T-helper 1 cell (primary cell): ENCODE data around the gene MYO3B.
A peak's percentile ranks its signal among the peaks of the same experiment; 100 is the strongest.
"Not testable (repeated sequence)": the region's sequence is repeated elsewhere in the genome, so short reads cannot be mapped to it uniquely, and the experiment has no call there.

Experiments
- DNase-seq, 5 donors: peaks; one replicate each; pipeline ENCODE4 v3.0.0-alpha.2; 2012 to 2020

Gene MYO3B

DNA sequence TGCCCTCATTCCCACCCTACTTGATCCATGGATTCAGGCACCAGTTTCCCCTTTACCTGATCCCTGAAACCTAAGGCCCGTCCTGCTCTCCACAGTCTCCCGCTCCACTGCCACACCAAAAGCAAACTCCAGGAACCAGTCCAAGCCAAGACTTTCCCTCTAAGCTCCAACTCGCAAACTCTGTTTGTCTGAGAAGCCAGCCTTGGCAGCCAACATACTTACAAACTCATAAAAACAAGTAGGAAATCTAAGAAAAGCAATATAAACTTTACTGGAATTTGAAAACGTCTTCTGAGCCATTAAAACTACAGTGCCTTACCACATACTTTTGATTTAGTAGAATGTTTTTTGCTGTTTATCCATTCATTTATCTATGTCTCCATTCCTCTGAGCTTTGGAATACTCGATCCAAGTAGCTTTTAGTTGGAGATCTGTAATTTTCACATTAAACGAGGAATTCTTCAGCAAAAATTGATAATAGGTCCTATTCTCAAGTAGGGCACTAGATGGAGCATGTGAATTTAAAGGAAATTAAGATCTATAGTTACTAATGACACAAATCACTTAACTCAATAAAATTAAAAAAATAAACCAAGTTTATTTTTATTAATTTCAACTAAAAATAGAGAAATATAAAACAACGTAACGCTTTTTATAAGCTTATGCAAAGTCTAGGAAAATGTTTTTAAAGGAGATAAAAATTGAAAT, 199.7 kb downstream of the MYO3B start:
- DNase-seq, result no peak

DNA sequence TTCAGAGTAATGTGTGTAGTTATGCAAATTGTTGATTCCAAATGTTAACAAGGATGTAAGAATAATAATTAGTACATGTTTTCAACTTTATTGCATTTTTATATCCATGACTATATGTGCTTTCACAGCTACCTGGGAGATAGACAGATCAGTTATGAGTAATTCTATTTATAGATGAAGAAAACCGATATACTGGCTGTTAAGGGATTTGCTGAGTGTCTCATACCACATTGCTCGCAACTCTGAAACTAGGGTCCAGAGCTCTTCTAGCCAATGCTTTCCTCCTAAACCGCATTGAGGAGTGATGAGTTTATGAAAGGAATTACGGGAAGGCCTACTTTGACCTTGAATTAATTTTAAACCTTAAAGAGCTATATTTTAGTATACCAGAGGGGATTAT, 202.3 kb downstream of the MYO3B start:
- no peak for DNase-seq

DNA sequence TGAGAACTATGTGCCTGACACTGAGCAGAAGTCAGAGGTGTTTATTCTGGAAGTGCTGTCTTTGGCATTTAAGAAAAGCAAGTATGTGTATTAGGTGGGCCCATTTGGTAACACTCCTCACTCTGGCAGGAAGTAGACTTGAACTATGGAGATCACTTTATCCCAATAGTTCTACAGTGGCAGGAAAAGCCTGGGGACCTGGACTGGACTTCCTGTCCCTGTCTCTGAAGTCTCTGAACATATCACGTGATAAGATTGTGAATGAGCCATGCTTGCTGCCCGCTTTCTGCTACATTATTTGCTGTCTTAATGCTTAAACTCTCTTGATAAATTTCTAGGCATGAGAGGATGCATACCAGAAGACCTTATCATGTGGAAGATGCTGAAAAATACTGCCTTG, 203.7 kb downstream of the MYO3B start:
- no peak for DNase-seq

DNA sequence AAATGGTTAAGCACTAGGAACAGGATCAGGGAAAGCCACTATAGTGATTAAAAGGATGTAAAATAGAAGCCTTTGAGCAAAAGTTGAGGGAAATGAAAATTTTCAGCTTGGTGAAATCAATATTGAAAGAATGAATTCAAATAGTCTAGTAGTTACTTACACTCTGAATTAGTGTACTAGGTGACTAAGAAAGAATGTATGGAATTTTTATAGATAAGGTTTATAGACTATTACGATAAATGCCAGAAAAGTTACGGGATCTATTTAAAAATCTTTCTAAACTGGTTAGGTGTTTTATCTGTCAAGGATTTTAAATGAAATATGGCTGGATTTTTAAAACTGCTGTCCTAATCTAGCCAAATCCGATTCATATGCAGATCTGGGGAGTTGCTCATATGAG, 208.6 kb downstream of the MYO3B start:
- no peak for DNase-seq

DNA sequence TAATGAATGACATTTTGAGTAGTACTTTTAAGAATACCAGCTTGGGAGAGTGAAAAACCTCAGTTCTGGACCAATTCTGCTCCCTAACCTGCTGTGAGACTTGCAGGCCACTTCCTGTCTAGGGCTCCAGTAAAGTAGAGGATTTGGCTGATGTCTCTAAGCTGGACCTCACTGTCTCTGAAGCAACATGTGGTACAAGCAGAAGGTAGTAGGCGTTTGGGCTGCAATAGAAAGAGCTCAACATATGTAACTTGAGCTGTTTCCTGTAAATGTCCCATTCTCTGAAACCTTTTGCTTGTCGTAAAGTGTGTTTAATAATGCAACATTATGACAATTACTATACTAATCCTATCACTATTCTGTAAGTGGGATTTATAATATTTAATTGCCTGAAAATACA, 213.1 kb downstream of the MYO3B start:
- DNase-seq, result no peak

DNA sequence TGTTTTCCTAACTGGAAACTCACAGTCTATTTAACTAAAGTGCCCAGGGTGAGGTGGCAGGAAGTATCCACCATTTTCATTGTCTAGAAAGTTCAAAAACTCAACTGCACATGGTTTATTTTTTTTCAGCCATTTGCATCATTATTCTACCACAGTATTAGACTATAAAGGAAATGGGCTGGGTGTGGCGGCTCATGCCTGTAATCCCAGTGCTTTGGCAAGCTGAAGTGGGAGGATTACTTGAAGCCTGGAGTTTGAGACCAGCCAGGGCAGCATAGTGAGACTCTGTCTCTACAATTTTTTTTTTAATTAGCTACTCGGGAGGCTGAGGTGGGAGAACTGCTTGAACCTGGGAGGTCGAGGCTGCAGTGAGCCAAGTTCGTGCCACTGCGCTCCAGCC, 213.8 kb downstream of the MYO3B start:
- no peak for DNase-seq

DNA sequence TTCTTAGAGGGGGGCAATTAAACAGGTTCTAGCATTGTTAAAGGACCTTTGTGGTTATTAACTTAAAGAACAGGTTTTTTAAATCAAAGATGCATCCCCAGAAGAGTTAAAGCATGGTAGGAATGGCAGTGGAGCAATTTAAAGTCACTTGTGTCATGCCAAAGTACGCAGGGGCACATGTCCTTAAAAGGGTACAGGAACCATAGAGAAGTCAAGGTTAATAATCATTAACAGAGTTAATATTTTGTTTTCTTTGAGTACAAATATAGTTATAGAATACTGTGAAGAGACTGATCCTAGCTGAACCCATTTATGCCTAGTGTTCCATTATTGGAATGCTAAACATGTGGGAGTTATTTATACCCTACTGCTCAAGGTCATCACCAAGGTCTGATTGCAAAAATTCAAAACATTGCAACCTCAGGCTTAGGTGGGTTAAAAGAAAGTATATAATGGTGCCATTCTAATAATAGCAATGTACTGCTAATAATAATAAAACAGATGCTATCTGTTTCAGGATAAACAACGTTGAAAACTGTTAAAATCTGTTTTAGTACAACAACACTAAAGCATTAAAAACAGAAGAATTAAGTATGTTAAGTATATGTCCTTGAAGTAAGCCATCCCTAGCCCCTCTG, 216.0 kb downstream of the MYO3B start:
- no peak for DNase-seq

DNA sequence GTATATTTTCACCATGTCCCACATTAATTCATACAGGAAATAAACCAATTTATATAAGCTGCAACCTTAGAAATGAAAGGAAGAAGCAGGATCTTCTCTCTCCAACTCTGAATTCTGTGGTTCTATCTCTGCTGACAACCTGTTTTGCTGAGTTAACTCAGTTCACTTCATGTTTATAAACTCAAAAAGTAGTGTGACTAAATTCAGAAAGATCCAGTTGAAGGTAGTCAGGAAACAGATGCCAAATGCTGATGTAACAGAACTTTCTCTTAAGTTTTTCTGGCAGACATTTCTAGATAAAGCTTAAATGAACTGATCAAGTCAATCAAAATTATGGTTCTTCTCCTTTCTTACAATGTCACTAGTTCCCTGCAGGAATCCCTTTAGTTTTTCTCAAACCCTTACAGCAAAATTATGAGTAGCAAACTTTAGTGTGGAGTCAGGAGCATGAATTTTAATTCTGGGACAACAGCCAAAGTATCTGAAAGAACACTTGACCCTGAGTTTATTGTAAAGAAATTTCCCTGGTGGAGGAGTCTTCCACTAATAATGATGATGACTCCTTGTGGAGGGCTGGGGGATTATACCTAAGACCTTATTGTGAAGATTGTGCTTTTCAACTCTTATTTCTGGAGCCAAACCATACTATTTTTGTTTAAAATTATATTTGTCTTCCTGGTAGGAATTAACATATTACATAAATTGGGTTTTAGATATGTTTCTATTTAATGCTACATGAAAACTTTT, 216.9 kb downstream of the MYO3B start:
- DNase-seq, result no peak

DNA sequence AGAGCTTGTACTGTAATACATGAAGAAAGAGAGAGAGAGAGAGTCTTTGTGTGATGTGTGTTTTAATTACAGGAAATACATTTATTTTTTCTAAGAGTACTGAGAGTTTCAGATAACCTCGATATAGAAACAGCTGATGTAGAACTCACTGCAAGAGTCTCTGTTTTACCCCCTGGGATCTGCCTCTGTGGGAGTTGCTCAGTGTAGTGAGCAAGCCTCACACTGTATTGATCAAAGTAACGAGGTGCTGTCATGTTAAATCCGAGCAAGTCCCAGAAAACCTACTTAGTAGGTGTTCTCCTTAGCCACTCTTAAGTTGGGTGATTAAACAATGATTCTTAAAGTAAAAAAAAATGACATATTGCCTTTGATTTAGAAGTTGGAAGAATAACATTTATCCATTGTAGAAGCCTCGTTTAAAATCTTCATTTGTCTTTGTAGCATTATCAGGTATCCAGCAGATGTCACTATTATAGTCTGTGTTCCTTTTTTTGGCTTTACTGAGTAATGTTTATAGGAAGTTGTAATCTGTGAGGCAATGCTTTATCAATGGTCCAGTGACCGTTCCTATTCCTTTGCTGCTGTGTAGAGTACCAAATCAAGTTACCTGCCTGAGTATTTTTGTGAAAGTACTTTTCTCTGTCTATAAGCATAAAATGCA, 219.0 kb downstream of the MYO3B start:
- no peak for DNase-seq

DNA sequence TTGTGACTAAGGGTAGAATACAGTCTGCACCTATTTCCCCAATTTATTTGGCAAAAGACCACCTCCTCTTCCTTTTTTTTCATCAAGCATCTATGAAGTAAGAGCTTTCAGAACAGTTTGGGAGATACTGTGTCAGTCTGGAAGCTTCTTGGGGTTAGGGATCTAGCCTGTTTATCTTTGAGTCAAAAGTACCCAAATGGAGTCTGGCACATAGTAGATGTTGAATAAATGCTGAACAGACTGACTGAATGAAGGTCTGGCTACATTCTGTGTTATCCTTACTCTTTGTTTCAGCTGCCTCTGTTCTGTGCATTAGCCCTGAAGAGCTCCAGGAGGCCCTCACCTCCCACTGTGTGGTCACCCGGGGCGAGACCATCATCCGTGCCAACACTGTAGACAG, 223.2 kb downstream of the MYO3B start:
- no peak for DNase-seq

DNA sequence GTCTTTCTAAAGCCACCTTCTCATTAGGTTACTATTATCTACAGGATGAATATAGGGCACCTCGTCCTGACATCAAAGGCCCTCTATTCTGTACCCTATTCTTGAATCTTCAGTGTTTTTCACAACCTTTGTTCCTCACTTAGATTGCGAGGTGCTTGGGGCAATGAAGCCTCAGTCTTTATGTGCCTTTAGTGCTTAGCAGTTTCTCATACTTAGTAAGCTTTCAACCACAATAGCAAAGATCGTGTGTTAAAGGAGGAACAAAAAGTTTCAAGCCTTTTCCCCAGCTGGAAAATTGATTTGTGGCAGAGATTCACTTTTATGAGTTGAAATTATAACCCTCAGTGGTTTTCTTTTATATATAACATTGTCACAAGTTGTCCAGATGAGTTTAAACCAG, 226.9 kb downstream of the MYO3B start:
- DNase-seq, result no peak

DNA sequence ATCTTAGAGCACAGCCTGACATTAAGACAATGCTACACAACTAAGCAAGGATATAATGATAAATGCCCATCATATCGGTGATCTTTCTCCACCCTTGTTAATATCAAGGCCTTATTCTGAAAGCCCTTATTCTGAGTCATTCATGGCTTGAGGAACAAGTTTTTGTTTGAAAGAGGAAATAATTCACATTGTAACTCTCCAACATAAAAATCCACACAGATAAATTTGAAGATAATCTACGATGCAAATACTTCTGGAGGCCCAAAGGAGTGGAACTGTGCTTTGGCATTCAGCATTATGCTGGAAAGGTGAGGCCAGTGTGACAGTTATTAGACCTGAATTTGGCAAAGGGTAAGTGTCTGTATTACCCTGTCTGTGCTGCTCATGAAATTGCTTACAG, 227.4 kb downstream of the MYO3B start:
- DNase-seq, result no peak

DNA sequence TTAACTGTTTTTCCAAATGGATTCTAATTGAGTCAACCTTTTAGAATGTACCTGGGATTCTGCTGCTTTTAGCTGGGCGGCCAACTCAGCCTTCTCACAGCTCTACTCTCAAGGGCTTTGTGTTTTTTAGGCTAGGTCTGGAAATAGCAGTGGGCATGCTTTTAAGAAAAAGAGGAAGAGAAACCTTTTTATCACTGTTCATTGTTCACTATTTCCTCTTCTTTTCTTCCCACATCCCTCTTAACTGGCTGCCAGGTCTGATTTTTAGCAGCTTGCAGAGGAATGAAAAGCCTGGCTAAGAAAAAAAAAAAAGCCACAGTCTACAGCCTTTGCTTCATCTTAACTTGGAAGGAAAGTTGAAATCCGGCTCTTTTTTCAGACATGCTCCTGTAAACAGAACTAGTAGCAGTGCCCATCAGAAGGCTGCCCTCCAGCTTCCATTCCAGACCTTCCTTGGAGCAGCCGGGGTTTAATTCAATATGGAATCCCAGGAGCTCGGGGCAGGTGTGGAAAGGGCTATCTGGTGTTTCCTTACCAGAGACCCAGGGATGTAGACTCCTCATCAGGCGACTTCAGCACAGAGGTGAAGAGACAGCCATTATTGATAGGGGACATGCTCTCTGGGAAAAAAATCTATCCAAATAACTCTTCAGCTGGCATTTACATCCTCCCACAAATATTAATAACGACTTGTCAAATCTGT, 230.7 kb downstream of the MYO3B start:
- DNase-seq, result no peak

DNA sequence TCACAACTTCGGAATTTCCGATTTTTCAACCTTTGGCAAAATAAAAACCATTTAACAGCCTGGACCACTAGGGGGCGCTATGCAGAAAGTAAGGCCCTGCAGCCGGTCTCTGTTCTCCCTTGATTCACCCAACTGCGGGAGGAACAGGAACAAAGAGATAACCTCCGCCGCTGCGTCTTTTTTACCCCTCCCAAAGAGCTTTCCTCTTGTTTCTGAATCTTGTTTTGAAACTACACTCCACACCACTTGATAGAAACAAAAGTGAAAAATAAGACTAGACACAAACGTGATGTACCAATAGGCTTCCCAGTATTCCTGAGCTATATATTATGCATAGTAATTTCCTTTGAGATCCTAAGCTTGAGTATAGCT, 231.2 kb downstream of the MYO3B start:
- DNase-seq, result peak; percentile 29 to 76 (median 58)

DNA sequence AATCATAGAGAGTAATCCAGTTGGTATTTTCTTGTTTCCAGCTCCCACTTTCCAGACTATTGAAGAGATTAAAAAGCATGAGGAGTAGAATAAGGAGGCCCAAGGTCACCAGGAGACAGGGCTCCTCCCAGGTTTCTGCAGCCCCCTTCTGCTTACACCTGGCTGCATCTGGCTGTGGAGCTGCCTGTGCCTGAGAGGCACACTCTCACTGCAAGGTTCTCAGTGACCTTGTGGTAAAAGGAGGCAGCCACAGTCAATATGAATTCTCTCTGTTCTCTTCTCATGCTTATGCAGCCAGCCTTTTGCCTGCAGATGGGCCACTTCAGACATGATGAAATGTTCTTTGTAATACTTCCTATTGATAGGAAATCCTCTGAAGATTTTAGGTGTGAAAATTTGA, 233.7 kb downstream of the MYO3B start:
- peak in 1 of 5 donors; percentile 14 for DNase-seq

DNA sequence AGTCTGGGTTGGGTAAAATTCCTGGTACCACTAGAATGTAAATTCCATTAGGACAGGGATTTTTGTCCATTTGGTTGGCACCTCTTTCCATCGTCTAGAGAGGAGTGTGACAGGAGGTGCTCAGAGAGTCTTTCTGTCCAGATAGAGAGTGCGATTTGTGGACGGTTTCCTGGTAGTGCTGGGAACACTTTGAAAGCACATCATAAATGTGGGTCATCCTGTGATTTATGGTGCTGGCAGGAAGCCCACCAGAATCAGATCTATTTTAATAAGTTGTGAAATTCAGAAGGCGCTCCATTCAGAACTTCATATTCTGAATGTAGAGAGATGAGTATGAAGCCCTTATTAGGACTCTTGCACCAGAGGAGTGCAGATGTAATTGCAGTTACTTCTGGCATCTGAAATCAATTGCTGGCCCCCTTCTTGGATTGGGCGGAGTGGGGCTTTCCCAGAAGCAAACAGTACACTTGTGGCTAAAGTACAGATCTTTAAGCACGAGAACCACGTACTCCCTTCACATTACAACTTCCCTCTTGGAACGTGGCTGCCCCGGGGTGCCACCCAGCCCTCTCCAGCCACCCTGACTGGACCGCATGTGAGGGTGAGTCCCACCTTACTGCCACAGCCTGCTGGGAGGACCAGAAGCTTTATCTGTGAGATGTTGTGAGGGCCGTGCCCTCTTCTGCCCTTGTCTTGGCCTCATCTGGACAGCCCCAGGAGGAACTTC, 243.2 kb downstream of the MYO3B start:
- DNase-seq, result no peak

DNA sequence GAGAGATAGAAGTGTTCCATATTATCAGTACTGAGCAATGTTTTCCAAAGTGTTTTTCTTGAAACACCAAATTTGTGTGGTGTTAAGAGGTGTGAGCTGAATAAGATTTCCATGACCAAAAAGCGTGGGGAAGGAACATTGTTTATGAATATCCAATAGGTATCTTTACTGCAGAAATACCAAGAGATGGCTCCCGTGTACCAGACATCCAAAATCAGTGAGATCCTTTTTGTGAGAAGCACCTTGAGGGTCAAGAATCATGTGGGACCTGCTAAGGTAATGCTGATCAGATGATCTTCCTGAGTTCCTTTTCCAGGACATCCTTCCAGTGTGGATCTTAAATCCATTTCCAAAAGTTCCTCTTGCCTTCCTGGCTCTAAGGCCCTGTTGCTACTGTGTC, 246.0 kb downstream of the MYO3B start:
- DNase-seq, result no peak

DNA sequence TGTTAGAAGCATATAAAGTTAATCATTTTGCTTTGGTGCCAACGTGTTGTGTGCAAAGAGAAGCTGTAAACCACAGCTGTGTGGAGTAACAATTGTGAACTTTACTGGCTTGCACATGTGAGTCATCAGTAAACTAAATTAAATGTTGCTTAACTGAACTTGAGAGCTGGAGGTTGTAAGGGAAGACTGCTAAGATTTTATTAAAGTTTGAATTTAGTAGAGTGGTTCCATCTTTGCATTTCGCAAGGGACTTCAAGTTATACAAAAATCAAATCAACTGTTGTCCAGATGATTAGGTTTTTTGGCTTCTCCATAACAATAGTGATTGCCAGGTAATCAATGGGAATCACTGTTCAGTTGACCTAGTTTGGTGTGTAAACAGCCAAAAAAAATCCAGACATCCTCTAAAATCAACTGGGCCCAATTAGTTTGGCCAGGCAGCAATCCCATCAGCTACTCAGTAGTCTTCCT, 247.4 kb downstream of the MYO3B start:
- no peak for DNase-seq

DNA sequence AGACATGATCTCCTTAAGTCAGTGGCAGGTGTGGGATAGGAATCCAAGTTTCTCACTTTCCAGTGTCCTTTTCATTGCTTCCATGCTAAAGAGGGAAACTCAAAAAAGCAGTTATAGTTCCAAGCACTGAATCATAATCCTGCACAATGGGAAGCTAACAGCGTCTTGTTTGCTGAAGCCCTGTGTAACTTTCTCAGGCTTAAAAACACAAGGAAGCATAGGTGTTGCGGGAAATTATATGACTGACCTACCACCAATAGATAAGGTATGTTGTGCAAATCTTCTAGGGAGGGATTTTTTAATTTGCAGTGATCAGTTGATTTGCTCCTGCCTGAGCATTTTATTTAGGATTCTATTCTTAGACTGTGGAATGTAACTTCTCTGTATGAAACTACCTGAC, 250.9 kb downstream of the MYO3B start:
- no peak for DNase-seq

DNA sequence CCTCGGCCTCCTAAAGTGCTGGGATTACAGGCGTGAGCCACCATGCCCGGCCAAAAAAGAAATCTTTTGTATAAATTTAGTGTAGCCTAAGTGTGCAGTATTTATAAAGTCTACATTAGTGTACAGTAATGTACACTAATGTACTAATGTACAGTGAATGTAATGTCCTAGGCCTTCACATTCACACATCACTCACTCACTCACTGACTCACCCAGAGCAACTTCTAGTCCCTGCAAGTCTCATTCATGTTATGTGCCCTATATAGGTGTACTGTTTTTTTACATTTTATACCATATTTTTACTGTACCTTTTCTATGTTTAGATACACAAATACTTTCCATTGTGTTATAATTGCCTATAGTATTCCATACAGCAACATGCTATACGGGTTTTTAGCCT, 254.9 kb downstream of the MYO3B start:
- no peak for DNase-seq

DNA sequence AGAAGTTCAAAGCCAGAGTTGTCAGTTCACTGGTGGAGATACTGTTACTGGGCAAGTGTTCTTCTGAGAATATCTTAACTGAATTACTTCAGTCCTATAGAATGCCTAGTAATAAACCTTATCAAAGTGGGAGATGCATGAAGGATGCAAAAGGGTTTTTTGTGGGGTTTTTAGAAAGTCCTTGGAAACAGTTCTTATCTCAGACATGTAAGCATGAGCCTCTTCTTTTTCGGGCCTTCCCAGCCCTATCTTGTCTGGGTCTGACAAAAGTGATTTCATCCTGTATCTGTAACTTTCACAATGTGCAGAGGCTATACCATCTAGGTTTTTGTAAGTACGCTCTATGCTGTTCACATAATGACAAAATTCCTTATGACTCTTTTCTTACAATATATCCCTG, 255.5 kb downstream of the MYO3B start:
- DNase-seq, result no peak

DNA sequence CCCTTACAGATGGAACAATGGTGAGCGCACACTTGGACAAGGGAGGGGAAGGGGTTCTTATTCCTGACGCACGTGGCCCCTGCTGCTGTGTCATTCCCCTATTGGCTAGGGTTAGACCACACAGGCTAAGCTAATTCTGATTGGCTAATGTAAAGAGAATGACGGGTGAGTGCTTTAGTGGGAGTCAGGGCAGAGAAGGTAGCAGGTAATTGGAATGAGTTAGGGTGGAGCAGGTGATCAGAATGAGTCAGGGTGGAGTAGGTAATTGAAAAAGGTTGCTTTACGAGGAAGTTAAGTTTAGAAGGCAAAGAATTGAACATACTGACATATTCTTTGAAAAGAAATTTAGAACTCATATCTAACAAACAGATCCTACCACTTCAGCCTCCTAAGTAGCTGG, 256.4 kb downstream of the MYO3B start:
- DNase-seq, result not testable (repeated sequence)
